Measurements from ENCODE around the gene RNPEP. TPM values are rescaled to one million over a fixed set of nuclear protein-coding genes. Genes with fewer than 3 reads are reported as not detected.

RNPEP gene
- polyA plus RNA-seq, 1 of the 3 experiments (the other 2 are of a cell fraction) = 46.7 TPM

- WGBS (ENCODE audit: low lambda C conversion rate) = 10% methylated on average over 11 of the region's 11 CpGs
- CTCF ChIA-PET = interaction anchor here (0.8 to 9.6 kb wide), 10 partner anchors 10 to 152 kb away, joined by 3 to 58 read pairs (median 5); partner anchors contain the start of gene SHISA4
- Histone ChIP-seq H3K4me1 (ENCODE audit: control insufficient read depth in 1 of 2, insufficient read depth in 2 of 2, low read depth in 1 of 2, low read length in 1 of 2) (peaks cover 0 to 8% of the 10 kb centered on the region in 2 experiments; a peak in 2 of 4 replicates), H3K27ac (ENCODE audit: low read depth in 2 of 2, low read length in 1 of 2) (peak overlapping the region; percentile 66 to 78; a peak in 3 of 4 replicates), H3K27me3 (ENCODE audit: insufficient read depth) (no peaks in the 10 kb centered on the region), H3K4me3 (ENCODE audit: low read depth in 2 of 2, low read length in 1 of 2) (peak overlapping the region; percentile 67 to 69), H3K79me2 (ENCODE audit: insufficient read depth) (peaks cover 54% of the 10 kb centered on the region), H3K9me3 (no peaks in the 10 kb centered on the region), H3K9me2 (no peaks in the 10 kb centered on the region), H3K36me3 (replicated peaks in 1 of 2; ENCODE audit: control insufficient read depth in 1 of 2, insufficient read depth in 2 of 2, low read length in 1 of 2) (peaks cover 0 to 2% of the 10 kb centered on the region in 2 experiments), H4K20me1 (ENCODE audit: insufficient read depth) (peaks cover 13% of the 10 kb centered on the region), H2AFZ (ENCODE audit: low read depth) (peak overlapping the region; percentile 38), H3F3A (replicated peaks; ENCODE audit: insufficient read depth) (peaks cover 6% of the 10 kb centered on the region), H3K9ac (peak overlapping the region; percentile 62), H3K4me2 (peak overlapping the region; percentile 72)
- TF ChIP-seq FOXM1 (IDR thresholded peaks at IDR 0.05; ENCODE audit: low read depth) = no peak
- TF ChIP-seq EP300 (IDR thresholded peaks at IDR 0.05; ENCODE audit: borderline replicate concordance in 1 of 2, low read depth in 1 of 2, low read length in 1 of 2) = no peak
- no peak for TF ChIP-seq SIN3A (IDR thresholded peaks at IDR 0.05; ENCODE audit: borderline replicate concordance, low read depth, low read length)
- no peak for TF ChIP-seq EZH2phosphoT487 (IDR thresholded peaks at IDR 0.05; ENCODE audit: borderline replicate concordance, low read depth)
- peak; percentile 45 for TF ChIP-seq GATA2 (CRISPR knock-in tag; IDR thresholded peaks at IDR 0.05)
- no peak for TF ChIP-seq ELF1 (IDR thresholded peaks at IDR 0.05)
- 0 out of 2 replicates have a peak, but pooled peaks have one; percentile 44 for TF ChIP-seq MAX (IDR thresholded peaks at IDR 0.05; ENCODE audit: low read depth)
- no peak for DNase-seq
- POLR2A ChIA-PET = interaction anchor here (0.9 kb wide), 2 partner anchors 23 to 87 kb away, joined by 3 read pairs; no protein-coding TSS in a partner anchor
Measured at GRCh38 chr1:201983380-201983805, 945 bp downstream of the RNPEP start.

- H3K9me3 ChIP-seq = no peaks in the 10 kb centered on the region
- peak overlapping the region; percentile 72; the same call in 1 of the 2 replicates for H3K4me2 ChIP-seq
- 93% methylated on average over 3 of the region's 3 CpGs for WGBS (ENCODE audit: low lambda C conversion rate)
- H3K27ac ChIP-seq (ENCODE audit: low read depth in 2 of 2, low read length in 1 of 2) = no peak overlapping the region
- ChIA-PET CTCF (interaction anchor here (0.8 to 9.6 kb wide), 3 partner anchors 15 to 106 kb away, joined by 3 to 58 read pairs (median 4); no protein-coding TSS in a partner anchor), POLR2A (no interaction called here)
- peaks cover 18% of the 10 kb centered on the region for H4K20me1 ChIP-seq (ENCODE audit: insufficient read depth)
- no peaks in the 10 kb centered on the region for H3K9me2 ChIP-seq
- peaks cover 58% of the 10 kb centered on the region for H3K79me2 ChIP-seq (ENCODE audit: insufficient read depth)
- H3F3A ChIP-seq (replicated peaks; ENCODE audit: insufficient read depth) = peaks cover 11% of the 10 kb centered on the region
- no peak overlapping the region for H2AFZ ChIP-seq (ENCODE audit: low read depth)
- no peaks in the 10 kb centered on the region for H3K27me3 ChIP-seq (ENCODE audit: insufficient read depth)
- TF ChIP-seq TCF12 (IDR thresholded peaks at IDR 0.05) = no peak
- no peak for TF ChIP-seq GABPA (IDR thresholded peaks at IDR 0.05; ENCODE audit: low read depth)
- no peak for TF ChIP-seq FOSL2 (IDR thresholded peaks at IDR 0.05; ENCODE audit: borderline replicate concordance, low read depth)
- no peak for TF ChIP-seq CTCF (IDR thresholded peaks at IDR 0.05)
- TF ChIP-seq EP300 (IDR thresholded peaks at IDR 0.05; ENCODE audit: borderline replicate concordance in 1 of 2, low read depth in 1 of 2, low read length in 1 of 2) = no peak
- no peak for TF ChIP-seq EZH2phosphoT487 (IDR thresholded peaks at IDR 0.05; ENCODE audit: borderline replicate concordance, low read depth)
- TF ChIP-seq NRF1 (IDR thresholded peaks at IDR 0.05; ENCODE audit: low read depth, low read length) = no peak
- no peak for TF ChIP-seq TAF1 (IDR thresholded peaks at IDR 0.05; ENCODE audit: borderline replicate concordance, low read depth, low read length)
- no peak for TF ChIP-seq USF1 (IDR thresholded peaks at IDR 0.05; ENCODE audit: borderline replicate concordance, low read depth)
- TF ChIP-seq ELF1 (IDR thresholded peaks at IDR 0.05) = no peak
- TF ChIP-seq POLR2AphosphoS5 (IDR thresholded peaks at IDR 0.05; ENCODE audit: low read depth, low read length) = no peak
- TF ChIP-seq SMC3 (IDR thresholded peaks at IDR 0.05; ENCODE audit: low read depth, low read length) = no peak
- TF ChIP-seq ZBTB33 (IDR thresholded peaks at IDR 0.05; ENCODE audit: borderline replicate concordance, low read depth) = no peak
- TF ChIP-seq MXI1 (IDR thresholded peaks at IDR 0.05; ENCODE audit: low read depth, low read length) = no peak
- no peak overlapping the region; a peak in 1 of 4 replicates for H3K4me3 ChIP-seq (ENCODE audit: low read depth in 2 of 2, low read length in 1 of 2)
- no peak overlapping the region for H3K9ac ChIP-seq
- DNase-seq = no peak
- peaks cover 0 to 8% of the 10 kb centered on the region in 2 experiments; a peak in 2 of 4 replicates for H3K4me1 ChIP-seq (ENCODE audit: control insufficient read depth in 1 of 2, insufficient read depth in 2 of 2, low read depth in 1 of 2, low read length in 1 of 2)
- H3K36me3 ChIP-seq (replicated peaks in 1 of 2; ENCODE audit: control insufficient read depth in 1 of 2, insufficient read depth in 2 of 2, low read length in 1 of 2) = peaks cover 7% of the 10 kb centered on the region in 2 experiments
Measured at GRCh38 chr1:201984446-201984845, 2.0 kb downstream of the RNPEP start.

Measured in SK-N-SH (cell line).